NCI-H2196 treated with DMSO at 0.1 percent for 48 hours (cell line): Measurements from ENCODE around the gene SART1.

ENCODE experiments used
- DNase-seq: peaks from one replicate; lab custom pipeline; 2025; ENCODE audit not compliant: unreplicated experiment; lab: John Stamatoyannopoulos, UW

Gene SART1

DNA sequence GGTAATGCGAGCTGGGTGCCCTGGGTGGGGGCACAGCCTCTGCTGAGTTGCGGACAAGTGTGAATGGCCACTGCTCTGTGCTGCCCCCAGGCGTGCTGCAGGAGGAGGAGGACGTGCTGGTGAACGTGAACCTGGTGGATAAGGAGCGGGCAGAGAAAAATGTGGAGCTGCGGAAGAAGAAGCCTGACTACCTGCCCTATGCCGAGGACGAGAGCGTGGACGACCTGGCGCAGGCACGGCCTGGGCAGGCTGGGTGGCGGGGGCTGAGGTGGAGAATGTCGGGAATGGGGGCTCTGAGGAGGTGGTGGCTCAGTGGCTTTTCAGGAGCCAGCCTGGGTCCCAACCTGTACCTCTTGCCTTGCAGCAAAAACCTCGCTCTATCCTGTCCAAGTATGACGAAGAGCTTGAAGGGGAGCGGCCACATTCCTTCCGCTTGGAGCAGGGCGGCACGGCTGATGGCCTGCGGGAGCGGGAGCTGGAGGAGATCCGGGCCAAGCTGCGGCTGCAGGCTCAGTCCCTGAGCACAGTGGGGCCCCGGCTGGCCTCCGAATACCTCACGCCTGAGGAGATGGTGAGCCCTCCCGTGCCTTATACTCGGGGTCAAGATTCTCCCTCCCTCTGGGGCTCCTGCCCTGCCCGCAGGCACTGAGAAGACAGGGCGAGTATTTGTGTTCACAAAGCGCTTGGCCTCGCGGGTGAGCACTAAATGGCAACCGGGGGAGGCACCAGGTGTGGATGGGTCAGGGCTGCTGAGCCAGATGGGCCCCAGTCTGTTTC lies 4.6 kb downstream of the SART1 start:
- no peak for DNase-seq

DNA sequence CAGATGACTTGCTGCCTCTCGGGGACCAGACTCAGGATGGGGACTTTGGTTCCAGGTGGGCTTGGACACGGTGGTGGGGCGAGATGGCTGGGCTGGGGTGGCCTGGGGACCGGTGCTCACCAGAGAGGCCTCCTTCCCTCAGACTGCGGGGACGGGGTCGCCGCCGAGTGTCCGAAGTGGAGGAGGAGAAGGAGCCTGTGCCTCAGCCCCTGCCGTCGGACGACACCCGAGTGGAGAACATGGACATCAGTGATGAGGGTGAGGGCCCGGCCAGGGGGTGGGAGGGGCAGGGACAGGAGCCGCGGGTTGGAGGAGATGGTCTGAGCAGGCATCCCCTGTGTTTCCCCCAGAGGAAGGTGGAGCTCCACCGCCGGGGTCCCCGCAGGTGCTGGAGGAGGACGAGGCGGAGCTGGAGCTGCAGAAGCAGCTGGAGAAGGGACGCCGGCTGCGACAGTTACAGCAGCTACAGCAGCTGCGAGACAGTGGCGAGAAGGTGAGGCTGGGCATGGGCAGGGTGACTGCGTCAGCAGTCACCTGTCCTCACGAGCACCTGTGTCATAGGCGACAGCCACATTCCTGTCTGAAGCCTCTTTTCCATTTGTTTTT lies 5.9 kb downstream of the SART1 start:
- no peak for DNase-seq

DNA sequence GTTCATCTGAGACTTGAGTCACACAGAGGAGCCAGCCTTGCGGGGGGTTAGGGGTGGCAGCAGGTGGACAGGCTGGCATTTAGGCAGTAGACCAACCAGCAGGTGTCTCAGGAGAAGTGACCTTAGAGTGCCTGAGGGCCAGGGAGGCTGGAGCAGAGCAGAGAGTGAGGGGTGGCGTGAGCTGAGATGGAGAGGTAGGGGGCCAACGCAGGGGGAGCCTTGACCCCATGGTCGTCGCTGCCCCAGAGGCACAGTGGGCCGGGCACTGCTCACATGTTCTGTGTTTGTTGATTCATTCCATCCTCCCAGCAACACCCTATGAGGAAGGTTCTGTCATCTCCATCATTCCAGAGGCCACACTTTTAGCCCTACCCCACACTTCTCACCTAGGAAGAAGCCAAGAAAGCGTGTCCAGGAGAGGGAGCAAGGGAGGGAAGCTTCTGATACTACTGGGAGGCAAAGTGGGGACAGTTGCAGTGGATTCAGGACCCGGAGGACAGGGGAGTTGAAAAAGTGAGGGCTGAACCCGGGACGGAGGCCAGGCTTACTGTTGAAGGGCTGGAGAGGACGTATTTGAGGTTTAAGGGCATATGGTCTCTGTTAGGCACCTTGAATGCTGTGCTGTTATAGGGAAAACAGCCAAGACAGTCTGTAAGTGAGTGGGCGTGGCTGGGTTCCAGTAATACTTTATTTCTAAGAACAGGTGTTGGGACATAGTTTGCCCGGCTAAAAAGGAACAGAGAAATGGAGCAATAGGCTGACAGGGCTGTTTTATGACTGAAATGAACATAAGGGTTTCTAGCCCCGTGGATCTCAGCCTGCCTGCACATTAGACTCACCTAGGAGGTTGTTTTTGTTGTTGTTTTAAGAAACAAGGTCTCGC lies 7.3 kb downstream of the SART1 start:
- DNase-seq, result no peak

DNA sequence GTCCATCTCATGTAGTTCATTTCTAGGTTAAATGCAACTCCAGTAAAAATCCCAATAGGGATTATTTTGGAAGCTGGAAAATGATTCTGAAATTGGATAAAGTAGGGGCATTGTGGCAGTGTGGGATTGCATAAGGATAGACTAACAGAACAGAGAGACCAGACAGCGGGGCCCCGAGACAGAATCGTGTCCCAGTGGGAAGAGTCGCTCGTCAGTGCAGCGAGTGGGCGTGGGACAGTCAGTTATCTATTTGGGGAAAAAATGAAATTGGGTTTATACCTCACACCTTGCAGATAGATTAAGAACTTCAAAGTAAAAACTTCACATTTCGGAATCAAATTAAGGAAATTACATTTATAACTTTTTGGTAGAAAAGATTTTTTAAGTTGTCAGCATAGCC lies 10.6 kb downstream of the SART1 start:
- DNase-seq, result no peak

DNA sequence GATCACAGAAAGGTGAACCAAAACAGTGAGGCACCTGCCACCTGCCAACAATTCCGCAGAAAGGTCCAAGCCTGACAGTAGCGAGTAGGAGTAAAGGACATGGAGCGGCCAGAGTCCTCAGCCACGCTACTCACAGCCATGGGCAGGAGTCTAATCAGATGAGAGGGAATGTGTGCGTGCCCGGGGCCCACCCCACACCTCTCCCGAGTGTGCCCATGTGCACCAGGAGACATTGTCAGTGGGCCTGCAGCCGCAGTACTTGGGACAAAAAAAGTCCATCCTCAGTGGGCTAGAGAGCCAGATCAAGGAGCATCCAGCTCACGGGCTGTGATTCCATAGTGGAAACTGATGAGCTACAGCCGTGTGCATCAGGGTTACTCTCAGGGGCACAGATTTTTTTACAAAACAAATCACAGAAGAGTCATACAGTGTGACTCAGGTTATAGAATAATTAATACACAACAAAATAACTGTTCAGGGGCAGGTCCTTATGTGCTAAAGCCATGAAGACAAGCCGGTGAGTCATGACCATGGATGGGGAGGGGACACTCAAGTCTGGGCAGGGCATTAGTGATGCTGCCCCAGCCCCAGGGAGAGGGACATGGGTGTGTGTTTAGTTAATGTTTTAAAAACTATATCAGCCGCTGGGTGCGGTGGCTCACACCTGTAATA lies 12.0 kb downstream of the SART1 start:
- DNase-seq, result no peak

DNA sequence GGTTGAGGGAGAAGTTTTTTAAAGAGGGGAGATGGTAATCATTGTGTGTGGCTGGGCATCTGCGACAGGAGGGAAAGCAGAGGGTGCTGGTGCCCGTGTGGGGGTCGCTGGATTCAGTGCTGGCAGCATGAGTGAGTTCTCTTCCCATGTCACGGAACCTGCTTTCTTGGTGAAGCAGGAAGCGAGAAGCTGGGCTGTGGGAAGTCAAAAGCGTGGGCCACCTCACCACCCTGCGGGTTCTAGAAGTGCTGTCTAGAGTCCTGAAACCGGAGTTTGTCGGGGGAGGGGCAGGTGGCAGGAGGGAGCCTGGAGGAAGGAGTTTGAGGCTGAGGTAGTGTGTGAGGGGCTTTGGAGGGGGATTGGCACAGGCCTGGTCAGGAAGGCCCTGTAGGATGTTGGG lies 14.2 kb downstream of the SART1 start:
- DNase-seq, result no peak

DNA sequence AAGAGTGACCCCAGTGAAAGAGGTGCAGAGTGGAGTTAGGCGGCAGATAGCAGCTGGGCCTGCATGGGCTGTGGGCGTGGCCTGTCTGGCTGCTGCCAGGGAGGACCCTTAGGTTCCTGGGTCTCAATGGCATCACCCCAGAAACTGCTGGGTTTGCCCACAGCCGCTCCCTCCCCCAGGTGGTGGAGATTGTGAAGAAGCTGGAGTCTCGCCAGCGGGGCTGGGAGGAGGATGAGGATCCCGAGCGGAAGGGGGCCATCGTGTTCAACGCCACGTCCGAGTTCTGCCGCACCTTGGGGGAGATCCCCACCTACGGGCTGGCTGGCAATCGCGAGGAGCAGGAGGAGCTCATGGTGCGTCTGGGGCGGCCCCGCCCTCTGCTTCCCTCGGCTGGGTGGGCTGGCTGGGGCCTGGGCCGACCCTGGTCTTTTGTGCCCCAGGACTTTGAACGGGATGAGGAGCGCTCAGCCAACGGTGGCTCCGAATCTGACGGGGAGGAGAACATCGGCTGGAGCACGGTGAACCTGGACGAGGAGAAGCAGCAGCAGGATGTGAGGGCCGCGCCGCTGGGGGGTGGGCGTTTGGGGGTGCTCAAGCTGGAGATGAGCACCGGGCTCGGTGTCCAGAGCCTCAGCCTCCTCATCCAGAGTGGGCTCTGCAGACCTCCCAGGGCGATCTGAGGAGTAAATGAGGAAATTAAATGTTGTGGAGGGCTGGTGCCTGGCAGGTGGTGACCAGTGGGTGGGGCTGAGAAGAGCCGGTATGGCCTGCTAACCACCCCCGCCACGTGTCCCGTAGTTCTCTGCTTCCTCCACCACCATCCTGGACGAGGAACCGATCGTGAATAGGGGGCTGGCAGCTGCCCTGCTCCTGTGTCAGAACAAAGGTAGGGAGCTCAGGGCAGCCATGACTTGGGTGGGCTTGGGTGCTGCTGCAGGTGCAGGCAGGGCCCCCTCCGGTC lies 15.0 kb downstream of the SART1 start:
- DNase-seq, result no peak

DNA sequence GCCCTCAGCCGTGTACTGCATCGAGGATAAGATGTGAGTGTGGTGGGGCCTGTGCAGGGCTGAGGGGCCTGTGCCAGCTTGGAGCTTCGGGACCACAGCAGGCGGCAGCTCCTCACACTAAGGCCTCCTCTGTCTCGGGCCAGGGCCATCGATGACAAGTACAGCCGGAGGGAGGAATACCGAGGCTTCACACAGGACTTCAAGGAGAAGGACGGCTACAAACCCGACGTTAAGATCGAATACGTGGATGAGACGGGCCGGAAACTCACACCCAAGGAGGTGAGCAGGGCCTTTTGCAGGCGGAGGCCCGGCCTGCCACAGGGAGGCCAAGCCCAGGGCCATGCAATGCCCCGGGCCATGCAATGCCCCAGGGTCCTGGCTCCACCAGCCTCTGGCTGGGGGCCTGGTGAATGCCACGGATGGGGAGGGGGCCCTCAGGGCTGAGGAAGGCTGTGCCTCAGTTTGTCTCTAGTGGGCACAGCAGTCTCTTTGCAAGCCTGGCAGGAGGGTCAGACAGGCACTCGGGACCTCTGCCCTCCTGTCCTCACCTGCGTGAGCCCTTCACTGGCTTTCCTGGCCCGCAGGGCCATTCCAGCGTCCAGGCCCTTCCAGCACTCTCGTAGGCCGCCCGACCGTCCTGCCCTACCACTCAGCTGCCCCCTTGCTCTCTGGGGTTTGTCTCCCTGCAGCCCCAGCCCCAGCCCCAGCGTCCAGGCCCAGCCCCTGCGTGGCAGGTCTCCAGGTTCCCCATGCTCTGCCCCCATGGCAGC lies 16.3 kb downstream of the SART1 start:
- DNase-seq, result no peak

DNA sequence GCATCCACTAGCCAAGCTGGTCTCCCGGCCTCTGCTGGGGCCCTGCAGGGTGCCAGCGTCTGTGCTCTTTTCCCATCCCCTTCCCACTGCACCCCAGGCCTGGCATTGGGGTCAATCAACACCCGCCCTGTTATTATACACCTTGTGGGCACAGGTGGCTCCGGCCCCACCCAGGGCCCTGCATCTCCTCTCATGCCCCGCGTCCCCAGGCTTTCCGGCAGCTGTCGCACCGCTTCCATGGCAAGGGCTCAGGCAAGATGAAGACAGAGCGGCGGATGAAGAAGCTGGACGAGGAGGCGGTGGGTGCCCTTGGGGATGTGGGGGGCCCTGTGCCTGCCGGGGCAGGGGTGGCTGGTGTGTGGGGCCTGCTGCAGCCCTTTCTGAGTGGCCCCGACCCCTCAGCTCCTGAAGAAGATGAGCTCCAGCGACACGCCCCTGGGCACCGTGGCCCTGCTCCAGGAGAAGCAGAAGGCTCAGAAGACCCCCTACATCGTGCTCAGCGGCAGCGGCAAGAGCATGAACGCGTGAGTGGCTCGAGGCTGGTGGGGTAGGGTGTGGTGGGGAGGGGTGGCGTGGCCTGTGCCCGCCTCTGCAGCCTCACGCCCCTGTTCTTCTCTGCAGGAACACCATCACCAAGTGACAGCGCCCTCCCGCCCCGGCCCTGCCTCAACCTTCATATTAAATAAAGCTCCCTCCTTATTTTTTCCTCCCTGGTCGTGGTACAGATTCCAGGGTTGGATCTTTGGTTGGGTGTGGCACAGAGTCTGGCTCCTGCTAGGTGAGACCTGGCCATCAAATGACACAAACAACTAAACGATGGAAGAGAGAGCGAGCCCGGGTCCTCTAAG lies 17.1 kb downstream of the SART1 start:
- DNase-seq, result no peak

DNA sequence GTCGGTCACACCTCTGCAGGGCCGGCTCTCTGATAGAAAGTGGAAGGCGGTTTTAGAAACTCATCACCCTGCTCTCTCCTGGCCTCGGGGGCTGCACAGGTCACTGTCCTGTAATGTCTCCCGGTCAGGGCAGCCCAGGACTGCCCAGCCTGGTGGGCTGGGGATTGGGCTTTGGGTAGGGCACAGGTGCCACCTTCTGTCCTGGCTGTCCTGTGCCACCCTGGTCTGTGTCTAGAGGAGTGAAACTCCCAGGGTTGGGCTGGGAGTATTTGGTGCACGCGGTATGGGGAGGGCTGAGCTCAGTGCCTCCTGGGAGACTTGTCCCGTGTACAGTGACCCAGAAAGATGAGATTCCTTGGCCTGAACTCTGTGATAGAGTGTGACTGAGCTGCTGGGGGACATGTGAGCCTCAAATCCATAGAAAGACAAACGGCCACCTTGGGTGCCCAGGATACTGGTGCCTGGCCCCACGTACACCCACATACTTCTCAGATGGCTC lies 17.8 kb downstream of the SART1 start:
- DNase-seq, result no peak

DNA sequence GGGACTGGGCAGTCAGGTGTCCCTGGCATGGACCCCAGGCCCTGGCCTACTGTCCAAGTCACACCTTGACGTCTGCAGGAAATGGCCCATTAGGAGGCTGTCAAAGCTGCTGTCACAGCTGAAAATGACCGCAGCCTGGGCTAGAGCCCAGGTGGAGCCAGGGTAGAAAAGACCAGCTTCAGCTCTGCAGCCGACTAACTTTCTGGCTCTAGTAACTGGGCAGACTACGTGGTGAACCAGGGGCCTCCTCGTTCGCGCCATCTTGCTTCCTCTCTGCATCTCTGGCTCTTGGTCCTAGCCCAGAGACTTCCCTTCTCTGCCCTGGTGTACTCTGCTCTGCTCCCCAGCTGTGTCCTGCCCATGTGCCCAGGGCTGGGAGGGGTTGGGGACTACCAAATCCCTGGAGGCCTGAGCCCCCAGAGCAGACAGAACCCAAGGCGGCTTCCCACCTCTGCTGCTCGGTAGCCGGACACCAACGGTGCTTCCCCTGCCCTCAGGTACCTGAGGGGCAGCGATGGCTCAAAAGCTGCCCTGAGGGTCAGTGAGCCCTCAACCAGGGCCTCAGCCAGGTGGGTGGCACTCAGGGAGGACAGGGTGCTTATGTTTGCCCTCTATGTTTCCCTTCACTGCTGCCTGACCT lies 19.7 kb downstream of the SART1 start:
- DNase-seq, result no peak

DNA sequence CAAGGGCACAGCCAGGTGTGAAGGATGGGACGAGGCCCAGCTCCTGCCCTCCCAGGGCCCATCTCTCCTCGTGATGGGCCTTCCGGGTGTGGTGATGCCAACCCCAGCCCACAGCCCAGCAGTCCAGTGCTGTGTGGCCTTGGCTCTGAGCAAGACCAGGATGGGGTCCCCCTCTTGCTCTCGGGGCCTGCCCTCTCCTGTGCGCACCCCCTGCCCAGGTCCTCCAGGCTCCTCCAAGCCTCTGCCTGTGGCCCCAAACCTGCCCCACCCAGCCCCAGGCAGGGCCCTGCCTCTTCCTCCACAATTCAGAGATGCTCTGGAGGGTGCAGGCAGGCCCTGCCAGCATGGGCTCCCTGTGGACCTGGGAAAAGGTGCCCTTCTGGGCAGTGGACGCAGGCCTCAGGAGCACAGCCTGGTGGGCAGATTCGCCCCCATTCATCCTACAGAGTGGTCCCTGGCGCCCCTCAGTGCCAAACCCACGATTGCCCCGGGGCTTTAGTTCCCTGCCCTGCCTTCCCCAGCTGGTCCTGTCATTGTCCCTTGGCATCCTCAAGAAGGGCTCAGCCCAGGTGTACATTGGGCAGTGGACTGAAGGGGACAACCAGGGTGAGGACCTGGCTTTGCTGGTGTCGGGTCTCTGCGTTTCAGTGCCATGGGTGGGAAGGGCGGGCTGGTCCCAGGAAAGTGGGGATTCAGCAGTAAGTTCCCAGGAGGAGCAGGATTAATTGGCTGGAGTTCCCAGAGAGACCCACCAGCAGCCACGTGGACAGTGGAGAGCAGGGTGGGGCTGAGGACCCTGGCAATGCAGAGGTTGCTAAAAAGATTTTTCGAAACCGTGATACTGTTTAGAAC lies 20.7 kb downstream of the SART1 start:
- DNase-seq, result no peak

DNA sequence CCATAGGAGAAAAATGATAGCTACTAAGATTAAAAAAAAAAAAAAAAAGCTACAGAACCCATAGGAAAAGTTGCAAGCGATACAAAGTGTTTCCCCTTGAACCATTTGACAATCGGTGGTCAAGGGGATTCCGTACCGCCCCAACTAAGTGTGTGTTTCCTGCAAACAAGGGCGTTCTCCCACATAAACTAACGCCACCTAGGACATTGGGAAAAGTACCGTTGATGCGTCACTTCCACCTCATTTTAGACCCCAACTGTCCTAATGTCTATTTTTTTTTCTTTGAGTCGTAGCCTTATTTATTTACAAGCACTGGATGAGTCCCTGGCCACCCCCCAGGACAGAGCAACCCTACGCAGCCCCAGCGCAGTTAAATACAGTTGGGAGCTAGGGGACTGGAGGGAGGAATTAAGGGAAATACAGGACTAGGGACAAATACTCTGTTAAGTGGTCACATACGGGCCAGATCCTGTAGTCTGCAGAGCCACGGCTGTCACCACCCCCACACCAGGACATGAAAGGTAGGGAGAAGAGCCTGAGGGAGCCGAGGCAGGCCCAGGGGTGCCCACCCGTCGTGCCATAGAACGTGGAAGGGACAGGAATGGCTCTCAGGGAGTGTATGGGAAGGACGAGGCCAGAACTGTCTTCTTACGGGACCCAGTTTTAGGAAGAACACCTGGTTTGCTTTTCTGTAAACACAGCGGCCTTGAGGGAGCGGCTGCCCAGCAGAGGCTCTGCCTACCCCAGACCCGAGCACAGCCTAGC lies 21.5 kb downstream of the SART1 start:
- DNase-seq, result no peak

DNA sequence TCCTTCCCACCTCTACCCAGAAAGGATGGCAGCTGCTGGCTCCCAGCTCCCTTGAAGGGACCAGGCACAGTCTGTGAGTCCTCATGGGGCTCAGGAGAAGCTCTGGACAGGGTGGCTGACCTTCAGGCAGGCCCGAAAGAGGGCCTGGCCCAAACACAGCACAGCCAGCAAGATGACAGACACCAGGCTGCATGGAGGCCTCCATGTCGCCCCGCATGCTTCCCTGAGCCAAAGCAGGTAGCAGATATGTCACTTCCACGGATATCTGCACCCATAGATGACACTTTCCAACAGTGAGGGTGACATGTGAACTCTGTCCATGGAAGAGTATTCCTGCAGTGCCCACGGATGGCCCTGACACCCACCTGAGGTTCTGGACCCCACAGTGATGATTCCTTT lies 22.1 kb downstream of the SART1 start:
- DNase-seq, result no peak

DNA sequence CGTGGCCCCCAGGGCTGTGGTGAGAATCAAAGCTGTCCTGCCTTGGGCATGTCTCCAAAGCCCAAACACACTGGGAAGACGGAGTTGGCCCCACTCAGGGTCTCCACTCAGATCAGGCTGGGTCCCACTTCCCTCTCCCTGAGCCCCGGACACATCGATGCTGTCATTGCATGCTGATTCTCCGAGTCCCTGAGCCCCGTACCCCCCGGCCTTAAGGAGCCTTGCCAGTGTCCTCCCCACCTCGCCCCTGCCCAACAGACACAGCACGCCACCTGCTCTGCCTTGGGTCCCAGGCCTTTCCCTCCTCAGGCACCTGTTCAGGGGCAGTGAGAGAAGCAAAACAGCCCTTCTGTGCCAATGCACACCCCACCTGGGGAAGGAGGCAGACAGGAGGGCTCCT lies 25.8 kb downstream of the SART1 start:
- DNase-seq, result no peak
